BLaER1 treated with 17β-estradiol and CSF1 and Interleukin-3, amounts not matched to agents 10 nM and 100 nM (cell line): ENCODE measurements around the gene TRPV2.
"Not testable (repeated sequence)": the region's sequence is repeated elsewhere in the genome, so short reads cannot be mapped to it uniquely, and the experiment has no call there.

Source experiments
- H3K27ac ChIP-seq, 11 experiments: shearing (Covaris generic); formaldehyde crosslinking; 2 replicates each; pipeline ENCODE4 v1.8.1; 2022
- H3K27me3 ChIP-seq, 11 experiments: shearing (Covaris generic); formaldehyde crosslinking; 2 replicates each; pipeline ENCODE4 v1.8.1; 2022
- H3K36me3 ChIP-seq, 11 experiments: shearing (Covaris generic); formaldehyde crosslinking; 2 replicates each; pipeline ENCODE4 v1.8.1; 2022
- H3K4me1 ChIP-seq, 10 experiments: shearing (Covaris generic); formaldehyde crosslinking; 2 replicates each; pipeline ENCODE4 v1.8.1; 2022
- H3K4me2 ChIP-seq, 11 experiments: shearing (Covaris generic); formaldehyde crosslinking; 2 replicates each; pipeline ENCODE4 v1.8.1; 2022
- H3K4me3 ChIP-seq, 10 experiments: shearing (Covaris generic); formaldehyde crosslinking; 2 replicates each; pipeline ENCODE4 v1.8.1; 2022
- H3K9ac ChIP-seq, 11 experiments: shearing (Covaris generic); formaldehyde crosslinking; 2 replicates each; pipeline ENCODE4 v1.8.1; 2022
- H3K9me3 ChIP-seq, 11 experiments: shearing (Covaris generic); formaldehyde crosslinking; replicated peaks in 1 of 11; 2 replicates each; pipeline ENCODE4 v1.8.1; 2022
- H4K20me1 ChIP-seq, 11 experiments: shearing (Covaris generic); formaldehyde crosslinking; 2 replicates each; pipeline ENCODE4 v1.8.1; 2022
- Cebpa-rat ChIP-seq, 11 experiments: shearing (Covaris generic); IDR thresholded peaks; 2 replicates each; pipeline ENCODE4 v1.8.1; 2022

TRPV2 gene

DNA sequence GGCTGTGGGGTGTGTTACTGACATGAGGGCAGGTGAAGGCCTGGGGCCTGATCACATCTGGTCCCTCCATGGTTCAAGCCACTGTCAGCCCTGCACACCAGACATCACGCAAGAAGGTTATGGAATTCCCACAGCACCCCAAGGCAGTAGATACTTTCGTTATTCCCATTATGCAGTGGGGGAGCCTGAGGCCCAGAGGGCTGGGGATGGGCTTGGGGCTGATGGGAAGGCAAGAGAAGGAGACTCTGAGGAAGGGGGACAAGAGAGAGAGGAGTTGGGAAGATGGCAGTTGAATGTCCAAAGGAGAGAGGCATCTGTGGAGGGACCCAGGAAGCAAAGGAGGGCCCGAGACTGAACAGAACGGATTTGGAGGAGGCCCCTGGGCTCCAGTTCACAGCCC is 34.7 kb downstream of the TRPV2 start:
- Histone ChIP-seq H3K27me3 (no peaks in the 10 kb centered on the region), H3K27ac (no peak overlapping the region), H4K20me1 (peaks cover 55 to 100% (median 89%) of the 10 kb centered on the region in 11 experiments; a peak in 21 of 22 replicates), H3K4me3 (no peak overlapping the region), H3K36me3 (peaks cover 43 to 79% (median 68%) of the 10 kb centered on the region in 11 experiments), H3K4me1 (peaks cover 0 to 38% (median 25%) of the 10 kb centered on the region in 10 experiments; a peak in 16 of 20 replicates), H3K9me3 (no peaks in the 10 kb centered on the region), H3K9ac (no peak overlapping the region), H3K4me2 (no peak overlapping the region)
- TF ChIP-seq Cebpa-rat (IDR thresholded peaks at IDR 0.05) = no peak

DNA sequence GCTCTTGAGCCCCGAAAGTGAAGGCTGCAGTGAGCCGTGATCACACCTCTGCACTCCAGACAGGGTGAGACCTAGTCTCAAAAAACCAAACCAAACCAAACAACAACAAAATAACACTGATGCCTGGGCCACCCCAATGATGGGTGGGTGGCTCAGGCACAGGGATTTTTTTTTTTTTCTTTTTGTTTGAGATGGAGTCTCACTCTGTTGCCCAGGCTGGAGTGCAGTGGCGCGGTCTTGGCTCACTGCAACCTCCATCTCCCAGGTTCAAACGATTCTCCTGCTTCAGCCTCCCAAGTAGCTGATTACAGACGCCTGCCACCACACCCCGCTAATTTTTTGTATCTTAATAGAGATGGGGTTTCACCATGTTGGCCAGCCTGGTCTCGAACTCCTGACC is 36.9 kb downstream of the TRPV2 start:
- H3K9ac ChIP-seq, H3K4me3 ChIP-seq, H3K9me3 ChIP-seq, H3K27me3 ChIP-seq, H3K4me2 ChIP-seq, H3K27ac ChIP-seq: not testable (repeated sequence)
- peaks cover 0 to 23% (median 13%) of the 10 kb centered on the region in 10 experiments; a peak in 12 of 20 replicates for H3K4me1 ChIP-seq
- peaks cover 23 to 74% (median 57%) of the 10 kb centered on the region in 11 experiments for H3K36me3 ChIP-seq
- peaks cover 34 to 96% (median 78%) of the 10 kb centered on the region in 11 experiments; a peak in 21 of 22 replicates for H4K20me1 ChIP-seq

DNA sequence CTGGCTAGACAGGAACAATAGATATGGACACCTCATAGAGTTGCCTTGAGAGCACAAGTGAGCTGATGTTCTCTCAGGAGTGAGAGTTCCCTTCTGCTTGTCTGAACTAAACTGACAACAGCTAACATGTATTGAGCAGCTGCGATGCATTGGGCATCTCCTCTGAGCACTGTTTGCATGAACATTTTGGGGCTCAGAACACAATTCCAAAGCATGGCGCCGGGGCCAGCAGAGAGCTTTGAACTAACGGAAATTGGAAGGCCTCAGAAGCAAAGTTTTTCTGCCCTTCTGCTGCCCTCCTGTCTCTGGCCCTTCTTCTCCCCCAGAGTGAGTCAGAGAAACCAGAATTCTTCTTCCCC is 38.1 kb downstream of the TRPV2 start:
- no peaks in the 10 kb centered on the region for H3K9me3 ChIP-seq

DNA sequence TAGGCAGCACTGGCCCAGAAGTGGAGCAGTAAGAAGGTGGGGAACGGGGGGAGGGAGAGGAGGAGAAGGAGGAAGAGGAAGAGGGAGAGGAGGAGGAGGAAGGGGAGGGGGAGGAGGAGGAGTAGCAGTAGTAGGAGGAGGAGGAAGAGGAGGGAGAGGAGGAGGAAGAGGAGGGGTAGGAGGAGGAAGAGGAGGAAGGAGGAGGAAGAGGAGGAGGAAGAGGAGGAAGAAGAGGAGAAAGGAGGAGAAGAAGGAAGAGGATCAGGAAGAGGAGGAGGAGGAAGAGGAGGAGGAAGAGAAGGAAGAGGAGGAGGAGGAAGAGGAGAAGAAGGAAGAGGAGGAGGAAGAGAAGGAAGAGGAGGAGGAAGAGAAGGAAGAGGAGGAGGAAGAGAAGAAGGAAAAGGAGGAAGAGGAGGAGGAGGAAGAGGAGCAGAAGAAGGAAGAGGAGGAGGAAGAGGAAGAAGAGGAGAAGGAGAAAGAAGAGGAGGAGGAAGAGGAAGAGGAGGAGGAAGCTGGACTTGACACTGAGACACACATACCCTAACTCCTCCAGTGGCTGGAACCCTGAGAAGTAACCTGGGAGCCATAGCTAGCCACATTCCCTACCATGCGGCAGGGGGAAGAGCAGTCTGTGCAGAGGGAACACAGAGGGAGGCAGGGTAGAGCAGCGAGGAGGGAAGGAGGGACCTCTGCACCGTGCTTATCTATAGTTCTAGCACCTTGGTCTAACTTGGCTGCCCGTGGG is 40.8 kb downstream of the TRPV2 start:
- Histone ChIP-seq H3K36me3 (peaks cover 0 to 71% (median 53%) of the 10 kb centered on the region in 11 experiments; a peak in 20 of 22 replicates), H3K4me2 (no peak overlapping the region)

More for the DNA sequence above, 38.1 kb downstream of the TRPV2 start:
- Histone ChIP-seq H3K4me2 (no peak overlapping the region), H4K20me1 (peaks cover 22 to 96% (median 68%) of the 10 kb centered on the region in 11 experiments; a peak in 21 of 22 replicates), H3K4me3 (no peak overlapping the region), H3K9ac (peak overlapping the region in 1 of 11 experiments; percentile 8; a peak in 1 of 22 replicates), H3K27ac (0 out of 22 replicates have a peak overlapping the region, but pooled peaks of 1 of the 11 experiments have one; percentile 6), H3K36me3 (peaks cover 11 to 74% (median 55%) of the 10 kb centered on the region in 11 experiments), H3K4me1 (peaks cover 0 to 18% (median 10%) of the 10 kb centered on the region in 10 experiments; a peak in 8 of 20 replicates), H3K27me3 (no peaks in the 10 kb centered on the region)
- TF ChIP-seq Cebpa-rat (IDR thresholded peaks at IDR 0.05) = no peak

DNA sequence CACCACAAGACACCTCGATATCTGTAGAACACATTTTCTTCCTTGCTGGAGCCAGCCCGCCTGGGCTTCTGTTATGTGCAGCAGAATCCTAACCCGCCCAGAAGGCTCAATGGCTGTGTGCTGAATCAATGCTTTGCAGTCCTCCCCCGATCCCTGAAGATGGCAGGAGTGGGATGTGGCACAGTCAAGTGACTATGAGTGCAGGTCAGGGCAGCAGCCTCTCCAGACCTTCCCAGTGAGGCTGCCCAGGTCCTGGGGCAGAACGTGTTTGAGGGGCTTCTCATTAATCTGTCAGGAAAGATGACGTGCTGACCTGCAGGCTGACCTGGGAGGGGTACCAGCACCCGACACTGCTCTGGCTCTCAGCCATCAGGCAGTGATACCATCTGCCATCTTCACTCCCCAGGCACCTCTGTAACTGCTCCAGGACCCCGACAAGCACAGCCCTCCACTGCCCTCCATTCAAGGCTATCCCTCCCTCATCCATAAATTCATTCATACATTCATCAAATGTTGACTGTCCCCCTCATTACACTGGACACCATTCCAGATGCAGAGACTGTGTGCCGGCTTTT is 41.5 kb downstream of the TRPV2 start:
- H3K27ac ChIP-seq = peak overlapping the region in 2 of 11 experiments; percentile 37 to 43; a peak in 3 of 22 replicates
- H3K27me3 ChIP-seq = no peaks in the 10 kb centered on the region
- no peaks in the 10 kb centered on the region for H3K9me3 ChIP-seq
- peaks cover 0 to 39% (median 22%) of the 10 kb centered on the region in 10 experiments; a peak in 14 of 20 replicates for H3K4me1 ChIP-seq
- peaks cover 0 to 96% (median 66%) of the 10 kb centered on the region in 11 experiments; a peak in 18 of 22 replicates for H4K20me1 ChIP-seq
- TF ChIP-seq Cebpa-rat (IDR thresholded peaks at IDR 0.05) = no peak
- H3K9ac ChIP-seq = no peak overlapping the region
- H3K4me3 ChIP-seq = no peak overlapping the region
- H3K36me3 ChIP-seq = peaks cover 0 to 77% (median 53%) of the 10 kb centered on the region in 11 experiments; a peak in 20 of 22 replicates
- H3K4me2 ChIP-seq = no peak overlapping the region

More for the DNA sequence above, 40.8 kb downstream of the TRPV2 start:
- Histone ChIP-seq H3K27ac (peak overlapping the region in 4 of 11 experiments; percentile 32 to 43 (median 38); a peak in 6 of 22 replicates), H3K4me1 (peaks cover 0 to 39% (median 21%) of the 10 kb centered on the region in 10 experiments; a peak in 14 of 20 replicates), H4K20me1 (peaks cover 0 to 96% (median 66%) of the 10 kb centered on the region in 11 experiments; a peak in 18 of 22 replicates), H3K4me3 (no peak overlapping the region), H3K27me3 (no peaks in the 10 kb centered on the region), H3K9ac (no peak overlapping the region), H3K9me3 (no peaks in the 10 kb centered on the region)
- no peak for TF ChIP-seq Cebpa-rat (IDR thresholded peaks at IDR 0.05)

DNA sequence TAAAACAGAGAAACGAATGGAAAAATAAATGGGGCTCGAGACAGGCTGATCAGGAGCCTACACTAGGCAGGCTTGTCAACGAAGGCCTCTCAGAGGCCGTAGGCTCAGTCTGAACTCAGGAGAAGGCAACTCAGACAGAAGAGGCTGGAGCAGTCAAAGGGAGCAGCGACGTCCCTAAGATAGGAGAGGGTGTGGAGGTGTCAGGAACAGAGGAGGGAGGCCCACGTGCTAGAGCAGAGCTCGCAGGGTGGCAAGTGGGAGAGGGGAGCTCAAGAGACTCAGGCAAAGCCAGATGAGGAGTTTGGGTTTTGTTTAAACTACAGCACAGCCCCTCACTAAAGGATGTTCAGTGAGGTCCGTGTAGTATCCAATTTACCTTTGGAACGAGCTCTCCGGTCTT is 43.9 kb downstream of the TRPV2 start:
- Histone ChIP-seq H3K4me1 (peaks cover 5 to 40% (median 25%) of the 10 kb centered on the region in 10 experiments; a peak in 16 of 20 replicates), H3K4me2 (peak overlapping the region in 4 of 11 experiments; percentile 1 to 32 (median 20); a peak in 2 of 22 replicates), H3K9ac (peak overlapping the region in 3 of 11 experiments; percentile 8 to 38 (median 25); a peak in 1 of 22 replicates), H3K9me3 (no peaks in the 10 kb centered on the region), H3K27me3 (no peaks in the 10 kb centered on the region), H3K27ac (peak overlapping the region in 6 of 11 experiments; percentile 0 to 34 (median 20); a peak in 6 of 22 replicates), H4K20me1 (peaks cover 0 to 96% (median 70%) of the 10 kb centered on the region in 11 experiments; a peak in 17 of 22 replicates), H3K4me3 (no peak overlapping the region), H3K36me3 (peaks cover 5 to 92% (median 68%) of the 10 kb centered on the region in 11 experiments; a peak in 20 of 22 replicates)
- TF ChIP-seq Cebpa-rat (IDR thresholded peaks at IDR 0.05) = no peak

DNA sequence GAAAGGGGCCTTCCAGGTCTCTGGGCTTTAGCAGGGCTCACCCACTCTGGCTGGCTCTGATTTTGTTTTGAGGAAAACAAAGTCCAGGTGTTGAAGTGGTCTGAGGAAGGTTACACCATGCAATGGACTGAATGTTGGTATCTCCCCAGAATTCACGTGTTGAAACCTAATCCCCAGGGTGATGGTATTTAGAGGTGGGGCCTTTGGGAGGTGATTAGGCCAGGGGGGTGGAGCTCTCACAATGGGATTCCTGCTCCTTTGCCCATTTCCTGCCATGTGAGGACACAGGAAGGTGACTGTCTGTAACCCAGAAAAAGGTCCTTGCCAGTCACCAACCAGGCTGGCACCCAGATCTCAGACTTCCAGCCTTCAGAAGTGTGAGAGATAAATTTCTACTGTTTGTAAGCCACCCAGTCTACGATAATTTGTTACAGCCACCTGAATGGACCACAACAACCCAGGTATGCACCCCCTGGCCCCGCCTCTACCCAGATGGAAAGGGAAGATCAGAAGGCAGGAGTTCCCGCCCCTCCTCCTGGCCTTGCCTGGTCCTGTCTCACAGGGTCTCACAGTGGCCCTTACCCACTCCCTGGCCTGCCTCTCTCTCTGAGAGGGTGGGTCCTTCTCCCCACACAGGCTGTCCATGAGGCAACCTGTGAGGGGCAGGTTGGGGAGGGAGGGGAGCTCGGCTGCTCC is 44.6 kb downstream of the TRPV2 start:
- Histone ChIP-seq H3K9ac (peak overlapping the region in 3 of 11 experiments; percentile 0 to 38 (median 25); a peak in 3 of 22 replicates), H3K27ac (peak overlapping the region in 4 of 11 experiments; percentile 0 to 34 (median 22); a peak in 6 of 22 replicates), H3K27me3 (no peaks in the 10 kb centered on the region), H4K20me1 (peaks cover 0 to 96% (median 76%) of the 10 kb centered on the region in 11 experiments; a peak in 17 of 22 replicates), H3K4me1 (peaks cover 5 to 44% (median 30%) of the 10 kb centered on the region in 10 experiments; a peak in 17 of 20 replicates), H3K4me3 (no peak overlapping the region), H3K9me3 (no peaks in the 10 kb centered on the region), H3K4me2 (peak overlapping the region in 5 of 11 experiments; percentile 1 to 32 (median 12); a peak in 4 of 22 replicates), H3K36me3 (peaks cover 5 to 86% (median 68%) of the 10 kb centered on the region in 11 experiments; a peak in 20 of 22 replicates)
- TF ChIP-seq Cebpa-rat (IDR thresholded peaks at IDR 0.05) = no peak
